ENCODE data around the gene SLC4A1AP. TPM values are rescaled to one million over a fixed set of nuclear protein-coding genes. Genes with fewer than 3 reads are reported as not detected.

Gene SLC4A1AP
- polyA plus RNA-seq, 1 donor from 2014 or later: 47.9 TPM

- H3K4me2 ChIP-seq (ENCODE audit: low read length): no peak overlapping the region
- H3K9me3 ChIP-seq (ENCODE audit: low read length): no peaks in the 10 kb centered on the region
- no peaks in the 10 kb centered on the region for H4K20me1 ChIP-seq (ENCODE audit: insufficient read depth)
- H2AFZ ChIP-seq (ENCODE audit: low read depth, low read length): no peak overlapping the region
- H3F3A ChIP-seq (ENCODE audit: insufficient read depth, low read length, poor library complexity, severe bottlenecking): no peaks in the 10 kb centered on the region
- H3K4me3 ChIP-seq (ENCODE audit: low read length): no peak overlapping the region
- no peak overlapping the region for H3K9ac ChIP-seq (ENCODE audit: low read length)
- no peaks in the 10 kb centered on the region for H3K27me3 ChIP-seq (ENCODE audit: insufficient read depth, low read depth, low read length)
- no peaks in the 10 kb centered on the region for H3K79me2 ChIP-seq (replicated peaks; ENCODE audit: insufficient read depth, low read length)
- no peaks in the 10 kb centered on the region for H3K9me2 ChIP-seq (ENCODE audit: insufficient read depth, low read length)
- no peak overlapping the region for H3K27ac ChIP-seq (ENCODE audit: low read length)
- no peaks in the 10 kb centered on the region for H3K36me3 ChIP-seq (ENCODE audit: insufficient read depth, low read length)
- TF ChIP-seq EP300 (conservative IDR thresholded peaks at IDR 0.05; ENCODE audit: poor library complexity, severe bottlenecking) (no peak), EZH2 (IDR thresholded peaks at IDR 0.05; ENCODE audit: borderline replicate concordance, insufficient read depth, low read length, poor library complexity, severe bottlenecking) (no peak), CTCF (IDR thresholded peaks at IDR 0.05; ENCODE audit: poor library complexity, severe bottlenecking) (no peak), RAD21 (conservative IDR thresholded peaks at IDR 0.05) (no peak), POLR2AphosphoS5 (IDR thresholded peaks at IDR 0.05) (no peak), MXI1 (conservative IDR thresholded peaks at IDR 0.05; ENCODE audit: poor library complexity, severe bottlenecking) (no peak)
- TF ChIP-seq, protein P1, sequence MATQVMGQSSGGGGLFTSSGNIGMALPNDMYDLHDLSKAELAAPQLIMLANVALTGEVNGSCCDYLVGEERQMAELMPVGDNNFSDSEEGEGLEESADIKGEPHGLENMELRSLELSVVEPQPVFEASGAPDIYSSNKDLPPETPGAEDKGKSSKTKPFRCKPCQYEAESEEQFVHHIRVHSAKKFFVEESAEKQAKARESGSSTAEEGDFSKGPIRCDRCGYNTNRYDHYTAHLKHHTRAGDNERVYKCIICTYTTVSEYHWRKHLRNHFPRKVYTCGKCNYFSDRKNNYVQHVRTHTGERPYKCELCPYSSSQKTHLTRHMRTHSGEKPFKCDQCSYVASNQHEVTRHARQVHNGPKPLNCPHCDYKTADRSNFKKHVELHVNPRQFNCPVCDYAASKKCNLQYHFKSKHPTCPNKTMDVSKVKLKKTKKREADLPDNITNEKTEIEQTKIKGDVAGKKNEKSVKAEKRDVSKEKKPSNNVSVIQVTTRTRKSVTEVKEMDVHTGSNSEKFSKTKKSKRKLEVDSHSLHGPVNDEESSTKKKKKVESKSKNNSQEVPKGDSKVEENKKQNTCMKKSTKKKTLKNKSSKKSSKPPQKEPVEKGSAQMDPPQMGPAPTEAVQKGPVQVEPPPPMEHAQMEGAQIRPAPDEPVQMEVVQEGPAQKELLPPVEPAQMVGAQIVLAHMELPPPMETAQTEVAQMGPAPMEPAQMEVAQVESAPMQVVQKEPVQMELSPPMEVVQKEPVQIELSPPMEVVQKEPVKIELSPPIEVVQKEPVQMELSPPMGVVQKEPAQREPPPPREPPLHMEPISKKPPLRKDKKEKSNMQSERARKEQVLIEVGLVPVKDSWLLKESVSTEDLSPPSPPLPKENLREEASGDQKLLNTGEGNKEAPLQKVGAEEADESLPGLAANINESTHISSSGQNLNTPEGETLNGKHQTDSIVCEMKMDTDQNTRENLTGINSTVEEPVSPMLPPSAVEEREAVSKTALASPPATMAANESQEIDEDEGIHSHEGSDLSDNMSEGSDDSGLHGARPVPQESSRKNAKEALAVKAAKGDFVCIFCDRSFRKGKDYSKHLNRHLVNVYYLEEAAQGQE (IDR thresholded peaks at IDR 0.05; ENCODE audit: borderline replicate concordance): no peak
Observed at GRCh38 chr2:27707462-27708256, 44.0 kb downstream of the SLC4A1AP start.

DNA sequence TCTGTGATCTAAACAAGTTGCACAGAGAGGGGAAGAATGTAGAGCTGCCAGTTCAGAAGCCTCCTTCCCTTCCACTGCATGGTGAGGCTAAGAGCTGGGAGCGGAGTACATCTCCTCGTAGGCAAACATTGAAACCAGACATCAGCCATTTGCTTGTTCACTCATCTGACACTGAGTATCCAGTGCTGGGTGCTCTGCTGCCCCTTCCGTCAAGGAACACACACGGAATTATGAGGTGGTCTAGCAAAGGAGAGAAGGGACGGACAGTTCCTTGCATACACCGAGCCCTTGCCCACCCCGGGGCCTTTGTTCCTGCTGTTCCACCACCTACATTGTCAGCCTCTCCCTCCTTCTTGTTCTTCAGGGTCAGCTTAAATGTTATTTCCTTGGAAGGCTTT is 44.6 kb downstream of the SLC4A1AP start:
- Histone ChIP-seq H3K4me3 (ENCODE audit: low read length) (no peak overlapping the region), H3F3A (ENCODE audit: insufficient read depth, low read length, poor library complexity, severe bottlenecking) (no peaks in the 10 kb centered on the region), H3K36me3 (ENCODE audit: insufficient read depth, low read length) (no peaks in the 10 kb centered on the region), H3K27me3 (ENCODE audit: insufficient read depth, low read depth, low read length) (no peaks in the 10 kb centered on the region), H2AFZ (ENCODE audit: low read depth, low read length) (no peak overlapping the region), H4K20me1 (ENCODE audit: insufficient read depth) (no peaks in the 10 kb centered on the region), H3K9ac (ENCODE audit: low read length) (no peak overlapping the region), H3K79me2 (replicated peaks; ENCODE audit: insufficient read depth, low read length) (no peaks in the 10 kb centered on the region), H3K4me2 (ENCODE audit: low read length) (no peak overlapping the region), H3K9me2 (ENCODE audit: insufficient read depth, low read length) (no peaks in the 10 kb centered on the region), H3K27ac (ENCODE audit: low read length) (no peak overlapping the region), H3K9me3 (ENCODE audit: low read length) (no peaks in the 10 kb centered on the region)
- TF ChIP-seq POLR2AphosphoS5 (IDR thresholded peaks at IDR 0.05) (no peak), CTCF (IDR thresholded peaks at IDR 0.05; ENCODE audit: poor library complexity, severe bottlenecking) (no peak), RAD21 (conservative IDR thresholded peaks at IDR 0.05) (no peak), MXI1 (conservative IDR thresholded peaks at IDR 0.05; ENCODE audit: poor library complexity, severe bottlenecking) (no peak)
- TF ChIP-seq, protein P1 (IDR thresholded peaks at IDR 0.05; ENCODE audit: borderline replicate concordance): no peak

Measured in neural cell (in vitro differentiated cells).